ENCODE measurements around the gene CHST4.
"Not testable (repeated sequence)": the region's sequence is repeated elsewhere in the genome, so short reads cannot be mapped to it uniquely, and the experiment has no call there.

Gene CHST4

DNA sequence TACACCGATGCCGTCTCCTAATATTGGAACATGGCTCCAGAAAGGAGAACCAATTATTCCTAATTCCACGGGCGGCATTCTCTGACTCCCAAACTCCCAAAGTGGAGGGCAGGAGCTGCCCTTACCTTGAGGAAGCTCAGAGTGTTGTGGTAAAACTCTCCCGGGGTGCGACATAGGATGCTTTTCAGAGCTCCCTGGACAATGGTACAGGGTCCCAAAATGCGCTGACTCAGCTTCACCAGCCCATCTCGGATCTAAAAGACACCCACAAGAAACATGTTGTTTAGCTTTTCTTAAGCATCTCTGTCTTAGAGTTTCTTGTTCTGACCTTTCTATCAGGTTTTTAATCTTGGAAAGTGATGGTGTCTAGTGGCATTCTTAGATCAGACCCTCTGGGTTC lies 43.9 kb downstream of the CHST4 start:
- DNase-seq = no peak

DNA sequence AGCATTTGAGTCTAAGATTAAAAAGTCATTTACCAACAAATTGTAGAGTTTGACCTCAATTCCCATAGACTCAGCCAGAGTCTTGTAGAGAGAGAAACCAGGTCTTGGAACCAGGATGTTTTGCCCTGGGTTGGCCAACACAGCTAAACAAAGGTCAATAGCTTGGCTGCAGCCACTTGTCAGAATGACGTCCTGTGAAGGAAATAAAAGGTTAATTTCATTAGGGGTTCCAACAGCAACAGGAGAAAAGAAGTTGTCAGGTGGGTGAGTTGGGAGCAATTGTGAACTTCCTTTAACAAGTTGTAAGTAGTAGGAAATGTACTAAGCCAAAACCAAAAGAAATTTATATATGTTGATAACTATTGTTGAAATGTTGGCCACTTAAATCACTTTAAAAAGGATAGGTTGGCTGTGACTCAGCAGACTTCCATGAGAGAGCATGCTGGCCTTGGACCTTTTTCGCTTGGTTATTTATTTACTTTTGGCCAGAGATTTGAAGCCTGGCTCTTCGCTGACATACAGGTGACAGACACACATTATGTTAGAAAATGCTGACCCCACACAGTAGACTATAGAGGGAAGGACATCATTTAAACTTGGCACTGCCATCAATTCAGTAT lies 46.4 kb downstream of the CHST4 start:
- no peak for DNase-seq

DNA sequence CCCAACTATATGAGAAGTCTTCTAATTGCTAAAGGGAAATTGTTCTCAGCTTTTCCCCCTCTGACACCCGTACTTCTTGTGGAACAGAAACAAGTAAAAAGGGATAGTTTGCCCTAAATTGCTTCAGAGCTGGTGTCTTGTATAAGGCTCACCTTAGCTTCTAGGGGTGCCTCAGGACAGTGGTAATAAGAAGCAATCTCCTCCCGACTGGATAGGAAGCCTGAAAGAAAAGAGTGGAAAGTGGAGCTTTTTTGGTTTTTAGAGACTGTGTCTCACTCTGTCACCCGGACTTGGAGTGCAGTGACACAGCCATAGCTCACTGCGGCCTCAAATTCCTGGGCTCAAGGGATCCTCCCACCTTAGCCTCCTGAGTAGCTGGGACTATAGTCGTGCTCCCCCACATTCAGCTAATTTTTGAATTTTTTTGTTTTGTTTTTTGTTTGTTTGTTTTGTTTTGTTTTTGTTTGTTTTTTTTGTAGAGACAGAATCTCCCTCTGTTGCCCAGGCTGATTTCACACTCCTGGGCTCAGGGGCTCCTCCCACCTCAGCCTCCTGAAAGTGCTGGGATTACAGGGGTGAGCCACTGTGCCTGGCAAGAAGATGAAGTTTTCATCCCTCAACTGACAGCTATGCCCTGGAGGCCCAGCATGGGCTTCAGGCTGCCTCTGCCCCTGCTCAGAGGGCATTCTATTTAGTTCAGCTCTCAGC lies 47.3 kb downstream of the CHST4 start:
- no peak for DNase-seq

GRCh38 chr16:71574702-71575101 lies 48.5 kb downstream of the CHST4 start:
- DNase-seq = no peak

DNA sequence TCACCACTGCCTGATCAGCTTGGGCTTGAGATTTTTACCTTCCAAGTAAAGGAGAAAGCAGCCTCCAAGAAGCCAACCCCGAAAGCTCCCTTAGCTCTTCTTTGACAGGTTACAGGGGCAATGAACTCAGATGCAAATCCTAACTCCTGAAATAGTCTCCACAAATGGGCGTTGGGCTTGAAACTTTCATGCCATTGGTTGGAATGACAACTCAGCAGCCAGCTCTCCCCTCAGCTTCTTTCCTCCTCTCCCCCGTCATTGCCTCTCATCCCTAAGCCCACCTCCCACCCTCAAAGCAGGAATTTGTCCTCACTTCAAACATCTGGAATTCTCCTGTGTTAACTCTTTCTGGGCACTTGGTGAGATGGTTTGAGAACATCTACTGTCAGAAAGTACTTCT lies 50.7 kb downstream of the CHST4 start, which contains the start of gene TAT:
TSS of gene TAT (minus strand) at position 122 of the 400 bp plus-strand sequence. CDS start 677 bp downstream, outside the sequence.
- no peak for DNase-seq

GRCh38 chr16:71582553-71582848 lies 56.3 kb downstream of the CHST4 start:
- DNase-seq = not testable (repeated sequence)

- no peak for DNase-seq
These were observed 58.5 kb downstream of the CHST4 start for GRCh38 chr16:71584543-71585317.

DNA sequence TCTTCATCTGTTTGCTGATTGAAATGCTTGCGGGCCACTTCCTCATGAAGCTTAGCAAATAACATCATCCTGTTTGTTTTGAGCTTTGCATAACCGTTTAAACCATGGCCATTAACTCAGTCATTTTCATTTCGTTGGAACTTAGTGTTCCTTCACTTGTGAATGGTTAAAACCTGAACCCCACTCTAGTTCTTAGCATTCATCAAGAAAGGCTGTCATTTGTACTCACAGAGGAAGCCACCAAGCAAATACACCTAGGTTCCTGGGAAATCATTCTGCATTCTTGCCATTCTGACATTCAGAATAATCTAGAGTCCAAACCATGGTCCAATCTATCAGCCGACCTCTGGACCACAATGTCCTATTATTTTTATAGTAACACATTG lies 59.1 kb downstream of the CHST4 start:
- DNase-seq = no peak

All from inflammatory macrophage (primary cell).